Neural progenitor cell (in vitro differentiated cells): Measurements from ENCODE around the gene NEU4.

Experiments used
- CTCF ChIP-seq: fragments of 200-600 bp; sonication (generic); IDR thresholded peaks from 2 replicates; pipeline ENCODE4 v1.5.1; 2017; ENCODE audit warnings: antibody characterized with exemption, mild to moderate bottlenecking
- EZH2phosphoT487 ChIP-seq: fragments of 200-600 bp; sonication (generic); IDR thresholded peaks from 2 replicates; pipeline ENCODE4 v1.6.1; 2017; ENCODE audit warnings: antibody characterized with exemption

GRCh38 chr2:241854342-241855244 is 45.6 kb downstream of the NEU4 start:
- TF ChIP-seq CTCF (no peak), EZH2phosphoT487 (no peak)
